HG02981 (cell line): ENCODE results near the gene LSM2.
A peak's percentile ranks its signal among the peaks of the same experiment; 100 is the strongest.
"Not testable (repeated sequence)": the region's sequence is repeated elsewhere in the genome, so short reads cannot be mapped to it uniquely, and the experiment has no call there.

Source experiments
- ATAC-seq: cut with Tn5 transposase; IDR thresholded peaks from one replicate; pipeline ENCODE4 v1.9.1; 2021; ENCODE audit warnings: mild to moderate bottlenecking, moderate library complexity; ENCODE audit not compliant: unreplicated experiment

Gene LSM2

GRCh38 chr6:31806470-31807272 lies at the start of gene LSM2:
Gene LSM2 (minus strand): TSS chr6:31806966. CDS start chr6:31806757, 209 bp downstream.
- peak; percentile 78 for ATAC-seq

GRCh38 chr6:31851980-31852718 lies 45.4 kb upstream of the LSM2 start:
- ATAC-seq, result not testable (repeated sequence)

- no peak for ATAC-seq
Observed at GRCh38 chr6:31851485-31851832, 44.7 kb upstream of the LSM2 start.

- no peak for ATAC-seq
Observed at GRCh38 chr6:31850765-31851484, 44.2 kb upstream of the LSM2 start.

GRCh38 chr6:31847276-31847978 lies 40.7 kb upstream of the LSM2 start:
- ATAC-seq, result no peak

- no peak for ATAC-seq
Observed at GRCh38 chr6:31844507-31844906, 37.7 kb upstream of the LSM2 start.

GRCh38 chr6:31842053-31842452 lies 35.3 kb upstream of the LSM2 start:
- no peak for ATAC-seq

GRCh38 chr6:31839779-31840126 lies 33.0 kb upstream of the LSM2 start:
- ATAC-seq, result not testable (repeated sequence)

GRCh38 chr6:31838968-31839367 lies 32.2 kb upstream of the LSM2 start:
- ATAC-seq, result no peak

GRCh38 chr6:31838114-31838553 lies 31.4 kb upstream of the LSM2 start:
- ATAC-seq, result not testable (repeated sequence)

- ATAC-seq, result no peak
Observed at GRCh38 chr6:31837369-31838113, 30.8 kb upstream of the LSM2 start.

GRCh38 chr6:31836474-31837368 lies 30.0 kb upstream of the LSM2 start:
- ATAC-seq, result no peak

GRCh38 chr6:31836047-31836473 lies 29.3 kb upstream of the LSM2 start:
- no peak for ATAC-seq

- no peak for ATAC-seq
Observed at GRCh38 chr6:31834367-31835250, 27.8 kb upstream of the LSM2 start.

- ATAC-seq, result no peak
Observed at GRCh38 chr6:31831350-31832215, 24.8 kb upstream of the LSM2 start.

- ATAC-seq, result no peak
Observed at GRCh38 chr6:31830886-31831335, 24.1 kb upstream of the LSM2 start.

- no peak for ATAC-seq
Observed at GRCh38 chr6:31829633-31830283, 23.0 kb upstream of the LSM2 start.
